GM10847 (cell line): ENCODE data around the gene SETBP1.

Experiments used
- POLR2A ChIP-seq: IDR thresholded peaks from 2 replicates; pipeline ENCODE4 v1.6.1; 2011; ENCODE audit not compliant: insufficient read length; ENCODE audit errors: extremely low read depth

Gene SETBP1

DNA sequence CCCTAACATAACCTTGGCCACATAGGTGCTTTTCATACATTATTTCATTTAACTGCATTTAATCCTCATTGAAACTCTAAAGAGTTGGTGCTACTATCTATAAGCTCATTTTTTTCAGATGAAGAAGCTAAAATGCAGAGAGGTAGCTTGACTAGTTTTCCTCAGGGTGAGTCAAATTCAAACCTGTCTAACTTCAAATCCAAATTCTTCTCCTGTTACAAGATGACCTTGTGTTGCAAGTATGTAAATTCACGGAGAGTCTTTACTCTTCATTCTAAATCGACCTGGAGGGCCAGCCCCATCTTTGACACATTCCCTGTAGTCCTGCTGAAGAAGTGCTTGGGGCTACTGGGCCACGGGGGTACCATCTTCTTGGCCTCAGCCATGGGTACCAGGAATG lies 8.2 kb upstream of the SETBP1 start:
- TF ChIP-seq POLR2A, result no peak

DNA sequence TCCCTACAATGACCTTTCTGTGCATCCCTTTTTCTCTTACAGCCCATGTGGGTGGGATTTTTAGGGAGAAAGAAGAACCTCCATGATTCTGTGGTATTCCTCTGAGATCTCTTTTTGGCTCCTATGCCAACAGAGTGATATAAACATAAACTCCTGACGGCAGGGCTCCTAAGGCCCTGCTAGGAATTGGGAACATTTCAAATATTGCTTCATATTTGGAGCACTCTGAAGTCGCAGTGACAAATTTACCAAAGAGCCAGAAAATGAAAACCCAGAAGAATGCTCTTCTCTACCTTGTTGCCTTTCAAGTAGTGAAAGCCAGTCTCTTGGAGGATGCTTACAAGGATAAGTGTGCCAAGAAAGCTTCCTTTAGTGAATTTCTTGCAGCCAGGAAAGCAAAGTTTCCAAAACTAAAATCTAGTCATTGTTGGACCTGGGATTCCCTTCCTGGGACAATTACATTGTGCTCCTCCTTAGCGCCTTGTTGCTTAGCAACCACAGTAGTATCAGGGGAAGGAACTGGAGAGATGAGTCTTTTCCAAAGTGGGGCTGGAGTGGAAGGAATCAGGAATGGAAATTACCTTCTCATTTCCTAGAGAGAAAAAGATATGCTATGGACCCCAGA lies 7.3 kb upstream of the SETBP1 start:
- TF ChIP-seq POLR2A, result no peak

DNA sequence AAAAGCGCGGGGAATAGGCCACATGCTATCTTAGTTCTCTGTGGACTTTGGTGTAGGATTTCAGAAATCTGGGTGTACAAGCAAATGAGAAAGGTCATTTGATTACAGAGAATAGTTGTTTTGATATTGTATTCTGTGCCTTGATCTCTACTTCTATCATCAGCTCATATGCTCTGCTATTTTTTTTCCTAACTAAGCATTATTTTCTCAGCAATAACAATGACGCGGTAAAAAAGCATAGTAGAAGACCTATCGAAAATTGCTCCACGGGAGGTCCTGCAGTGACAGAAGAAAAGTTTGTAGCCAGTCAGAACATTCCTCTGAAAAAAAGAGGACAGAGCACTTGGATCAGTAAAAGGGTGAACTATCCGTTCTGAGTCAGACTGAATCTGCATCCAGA lies 2.8 kb upstream of the SETBP1 start:
- TF ChIP-seq POLR2A, result no peak

DNA sequence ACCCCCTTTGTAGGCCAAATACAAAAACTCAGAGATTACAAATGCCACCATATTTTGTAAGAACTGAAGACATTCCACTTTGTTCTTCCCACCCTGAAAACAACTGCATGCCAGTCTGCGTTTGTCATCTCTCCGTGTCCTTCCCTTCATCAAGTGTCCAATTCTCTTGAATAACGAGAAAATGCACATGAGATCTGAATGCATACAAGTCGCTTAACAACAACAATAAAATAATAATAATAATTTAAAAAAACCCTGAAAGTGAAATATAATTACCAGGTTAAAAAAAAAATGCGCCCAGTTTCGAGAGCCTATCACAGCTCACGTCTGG lies 2.0 kb upstream of the SETBP1 start:
- no peak for TF ChIP-seq POLR2A

DNA sequence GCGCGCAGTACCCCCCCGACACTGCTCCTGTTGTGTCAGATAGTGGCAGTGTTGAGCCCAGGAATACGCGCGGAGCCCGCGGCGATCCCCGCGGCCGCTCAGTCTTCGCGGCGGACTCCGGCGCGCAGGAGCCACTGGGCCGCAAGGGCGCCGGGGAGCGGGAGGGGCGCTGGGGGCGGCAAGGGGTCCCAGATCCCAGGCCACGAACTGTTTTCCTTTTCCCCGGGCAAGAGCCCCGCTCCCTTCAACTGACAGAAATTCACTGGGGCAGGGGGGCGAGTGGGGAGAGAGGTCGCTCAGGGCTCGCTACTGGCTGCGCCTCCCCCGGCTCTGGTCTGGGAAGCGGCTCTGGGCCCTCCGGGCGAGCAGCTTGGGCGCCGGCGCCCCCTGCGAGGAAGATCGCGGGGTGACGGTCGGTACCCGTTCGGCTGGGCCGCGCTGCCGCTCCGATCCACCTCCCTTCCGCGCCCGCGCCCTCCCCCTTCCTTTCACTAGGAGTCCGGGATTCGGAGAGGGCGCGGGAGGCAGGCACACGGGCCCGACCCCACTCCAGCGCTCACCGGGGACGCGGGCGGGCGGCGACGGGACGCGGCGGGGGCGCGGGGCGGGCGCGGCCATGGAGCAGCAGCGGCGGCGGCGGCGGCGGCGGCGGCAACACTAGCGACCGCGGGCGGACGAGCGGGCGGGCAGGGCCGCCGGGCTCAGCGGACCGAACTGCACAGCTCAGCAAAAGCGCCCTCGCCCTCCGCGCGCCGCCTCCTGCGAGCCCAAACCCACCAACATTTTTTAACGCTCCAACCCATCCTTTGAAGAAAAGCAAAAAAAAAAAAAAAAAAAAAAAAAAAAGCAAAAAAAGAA lies 1.4 kb upstream of the SETBP1 start:
- TF ChIP-seq POLR2A, result peak; percentile 19

DNA sequence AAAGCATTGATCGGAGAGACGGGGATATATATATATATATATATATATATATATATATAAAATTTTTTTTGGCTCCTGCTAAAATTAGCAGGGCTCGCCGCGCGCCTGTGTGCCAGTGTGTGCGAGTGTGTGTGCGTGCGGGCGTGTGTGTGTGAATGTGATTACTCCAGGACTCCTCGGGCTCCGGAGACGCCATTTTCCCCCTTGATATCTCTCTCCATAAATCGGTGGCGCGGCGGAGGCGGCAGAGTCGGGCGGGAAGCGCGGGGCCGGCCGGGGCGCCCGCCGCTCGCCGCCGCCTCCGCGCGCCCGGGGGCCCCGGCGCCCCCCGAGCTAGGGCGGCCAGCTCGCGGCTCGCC lies 795 bp upstream of the SETBP1 start:
- no peak for TF ChIP-seq POLR2A

DNA sequence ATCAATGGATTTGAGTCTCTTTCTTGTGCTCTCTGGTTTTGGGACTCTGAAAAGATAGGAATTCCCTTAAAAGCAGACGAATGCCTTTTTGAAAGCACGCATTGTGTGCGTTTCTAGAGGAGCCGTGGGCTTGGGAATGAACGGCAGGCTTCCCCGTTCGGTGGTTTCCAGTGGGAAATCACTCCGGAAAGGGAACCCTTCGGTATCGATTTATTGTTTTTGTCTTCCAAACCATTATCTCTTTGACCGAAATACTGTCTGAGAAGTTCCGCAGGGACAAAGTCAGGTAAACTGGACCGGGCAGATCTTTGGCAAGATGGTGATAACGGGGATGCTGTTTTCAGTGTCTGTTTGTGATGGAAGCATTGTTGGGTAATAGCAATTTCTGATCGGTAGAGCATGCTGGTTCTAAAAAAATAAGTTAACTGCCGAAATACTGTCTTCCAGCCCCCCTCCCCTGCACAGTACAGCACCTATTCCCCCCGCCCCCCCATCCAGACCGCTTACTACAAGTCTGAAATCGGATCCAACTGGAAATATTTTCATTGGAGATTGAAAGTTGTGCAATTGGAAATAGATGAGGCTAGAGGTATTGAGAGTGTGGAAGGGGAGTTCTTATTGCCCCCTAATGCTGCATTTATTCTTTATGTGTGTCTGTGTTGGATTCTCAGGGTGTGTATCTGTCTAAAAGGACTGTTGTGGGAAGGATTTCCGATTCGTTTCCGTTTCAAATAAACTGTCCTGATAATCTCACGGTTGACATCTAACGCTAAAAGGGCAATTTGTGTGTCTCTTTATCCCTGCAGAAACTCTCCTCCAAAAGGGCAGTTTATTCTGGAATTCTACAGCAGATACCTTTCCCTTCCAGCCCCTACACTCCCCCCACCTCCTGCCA lies 635 bp downstream of the SETBP1 start:
- no peak for TF ChIP-seq POLR2A

DNA sequence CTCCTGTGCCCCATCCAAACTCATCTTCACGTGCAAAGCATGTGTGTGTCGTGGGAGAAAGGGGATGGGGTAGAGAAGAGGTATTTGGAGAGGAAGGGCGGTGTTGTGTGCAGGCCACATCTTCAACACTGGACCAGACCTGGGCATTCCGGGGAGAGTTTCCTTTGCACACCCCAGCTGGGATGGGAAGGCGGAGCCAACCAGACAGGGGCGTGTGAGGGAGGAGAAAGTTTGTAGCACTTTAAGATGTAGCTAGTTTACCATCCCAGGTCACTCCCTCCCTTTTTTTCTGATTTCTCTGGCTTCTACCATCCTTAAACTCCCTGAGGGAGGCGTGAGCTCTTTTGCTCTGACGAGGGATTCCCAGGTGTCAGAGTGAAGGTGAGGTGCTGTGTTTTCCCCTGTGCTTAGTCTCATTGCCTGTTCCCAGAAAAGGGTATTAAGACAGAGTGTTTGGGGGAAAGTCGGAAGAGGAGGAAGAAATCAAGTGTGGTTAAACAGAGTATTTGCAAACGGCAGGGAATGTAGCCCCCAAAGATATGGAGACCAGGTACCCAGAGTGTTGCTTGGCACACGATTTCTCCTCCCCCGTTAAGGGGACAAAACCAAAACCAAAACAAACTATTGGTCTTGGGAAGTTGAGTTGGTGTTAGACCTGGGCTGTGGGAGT lies 1.6 kb downstream of the SETBP1 start:
- TF ChIP-seq POLR2A, result no peak

DNA sequence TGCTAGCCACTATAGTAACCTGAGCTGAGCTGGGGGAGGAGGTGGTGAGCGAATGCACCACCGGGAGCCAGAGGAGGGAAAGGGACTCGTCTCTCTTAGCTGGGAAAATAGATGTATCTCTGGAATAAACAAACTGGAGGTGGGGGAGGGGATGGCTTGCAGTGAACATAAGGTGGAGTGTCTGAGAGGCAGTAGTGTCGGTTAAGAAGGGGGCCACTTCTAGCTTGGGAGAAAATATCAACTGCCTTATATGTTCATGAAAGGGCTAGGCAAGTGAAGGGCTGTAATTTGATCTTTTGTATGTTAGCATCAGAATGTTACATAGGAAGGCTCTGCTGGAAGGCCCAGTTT lies 2.2 kb downstream of the SETBP1 start:
- TF ChIP-seq POLR2A, result no peak

DNA sequence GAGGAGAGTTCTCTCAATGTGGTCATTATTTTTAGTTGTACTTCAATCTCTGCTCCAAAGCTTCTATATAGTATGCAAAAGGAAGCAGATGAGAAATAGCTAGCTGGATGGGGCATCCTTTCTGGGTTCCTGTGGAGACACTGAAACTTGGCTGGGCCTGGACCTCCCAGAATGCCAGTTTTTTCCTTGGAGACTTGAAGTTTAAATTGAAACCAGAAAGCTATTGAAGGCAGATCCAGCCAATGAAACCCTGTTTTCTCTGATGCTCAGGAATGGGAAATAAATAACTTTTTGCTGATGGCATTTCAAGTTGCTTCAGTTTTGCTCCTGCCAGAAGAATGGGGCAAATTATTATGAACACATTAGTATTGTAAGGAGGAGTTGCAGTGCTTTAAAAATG lies 2.9 kb downstream of the SETBP1 start:
- no peak for TF ChIP-seq POLR2A

DNA sequence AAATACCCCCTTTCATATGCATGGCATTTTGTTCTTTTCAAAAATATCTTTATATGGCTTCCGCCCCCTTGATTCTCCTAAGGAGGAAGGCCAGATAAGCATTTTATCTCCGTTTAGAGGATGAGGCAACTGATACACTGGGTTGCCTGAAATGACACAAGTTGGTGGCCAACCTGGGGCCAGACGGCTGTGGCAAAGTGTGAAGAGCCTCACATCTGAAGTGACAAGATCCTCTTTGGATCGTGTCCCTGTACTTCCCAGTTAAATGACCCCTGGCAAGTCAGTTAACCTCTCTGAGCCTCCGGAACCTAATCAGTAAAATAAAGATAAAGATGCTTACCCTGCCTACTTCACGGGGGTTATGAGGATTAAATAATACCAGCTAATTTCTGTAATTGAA lies 4.6 kb downstream of the SETBP1 start:
- no peak for TF ChIP-seq POLR2A

DNA sequence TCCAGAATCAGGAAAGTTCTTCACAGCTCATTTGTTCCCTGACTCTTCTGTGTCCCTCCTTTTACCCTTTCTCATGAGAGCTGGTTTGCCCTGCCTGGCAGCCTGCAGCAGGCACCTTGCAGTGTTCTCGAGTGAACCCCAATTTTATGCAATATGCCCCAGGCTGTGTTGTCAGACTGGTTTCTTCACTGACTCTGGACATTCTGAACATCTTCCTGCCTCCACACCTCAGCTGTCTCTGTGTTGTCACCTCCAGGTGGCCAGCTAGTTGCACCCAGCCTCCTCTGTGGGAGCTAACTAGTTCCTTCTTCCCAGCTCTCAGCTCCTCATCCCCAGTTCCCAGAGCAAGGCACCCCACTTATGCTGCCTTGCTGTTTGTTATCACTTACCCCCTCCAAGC lies 5.5 kb downstream of the SETBP1 start:
- no peak for TF ChIP-seq POLR2A

DNA sequence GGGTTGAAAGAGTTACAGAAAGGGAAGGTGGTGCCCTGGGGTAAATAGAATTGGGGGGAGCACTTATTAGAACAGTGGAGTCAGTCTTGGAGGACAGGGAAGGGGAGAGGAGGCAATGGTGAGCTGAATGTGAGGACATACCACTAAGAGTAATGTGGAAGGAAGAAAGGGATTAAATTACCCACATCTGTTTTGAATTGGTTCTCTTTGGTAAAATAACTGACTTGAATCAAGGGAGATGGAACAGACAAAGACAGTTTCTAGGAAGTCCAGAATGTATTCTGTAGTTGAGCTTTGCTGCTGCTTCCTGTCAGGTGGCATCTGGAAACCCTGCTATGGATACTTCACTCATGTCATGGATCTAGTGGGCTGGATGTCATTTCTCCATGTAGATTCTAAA lies 6.7 kb downstream of the SETBP1 start:
- TF ChIP-seq POLR2A, result no peak

DNA sequence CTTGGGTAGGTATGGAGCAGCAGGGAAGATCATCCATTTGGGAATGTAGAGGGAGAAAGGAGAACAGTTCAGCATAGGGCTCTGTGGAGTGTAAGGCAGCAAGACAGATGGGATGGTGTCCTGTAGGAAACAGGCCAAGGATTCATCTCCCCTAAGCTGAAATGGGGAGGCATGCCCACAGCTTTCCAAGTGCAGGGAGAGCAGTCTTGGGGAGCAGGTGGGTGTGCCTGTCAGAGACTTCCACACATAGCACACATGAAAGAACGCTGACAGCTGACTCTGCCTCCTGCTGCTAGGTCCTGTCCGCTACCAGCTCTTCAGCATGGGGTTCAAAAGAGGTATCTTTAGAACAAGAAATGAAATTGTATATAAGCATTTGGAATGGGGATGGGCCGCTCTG lies 9.0 kb downstream of the SETBP1 start:
- no peak for TF ChIP-seq POLR2A

DNA sequence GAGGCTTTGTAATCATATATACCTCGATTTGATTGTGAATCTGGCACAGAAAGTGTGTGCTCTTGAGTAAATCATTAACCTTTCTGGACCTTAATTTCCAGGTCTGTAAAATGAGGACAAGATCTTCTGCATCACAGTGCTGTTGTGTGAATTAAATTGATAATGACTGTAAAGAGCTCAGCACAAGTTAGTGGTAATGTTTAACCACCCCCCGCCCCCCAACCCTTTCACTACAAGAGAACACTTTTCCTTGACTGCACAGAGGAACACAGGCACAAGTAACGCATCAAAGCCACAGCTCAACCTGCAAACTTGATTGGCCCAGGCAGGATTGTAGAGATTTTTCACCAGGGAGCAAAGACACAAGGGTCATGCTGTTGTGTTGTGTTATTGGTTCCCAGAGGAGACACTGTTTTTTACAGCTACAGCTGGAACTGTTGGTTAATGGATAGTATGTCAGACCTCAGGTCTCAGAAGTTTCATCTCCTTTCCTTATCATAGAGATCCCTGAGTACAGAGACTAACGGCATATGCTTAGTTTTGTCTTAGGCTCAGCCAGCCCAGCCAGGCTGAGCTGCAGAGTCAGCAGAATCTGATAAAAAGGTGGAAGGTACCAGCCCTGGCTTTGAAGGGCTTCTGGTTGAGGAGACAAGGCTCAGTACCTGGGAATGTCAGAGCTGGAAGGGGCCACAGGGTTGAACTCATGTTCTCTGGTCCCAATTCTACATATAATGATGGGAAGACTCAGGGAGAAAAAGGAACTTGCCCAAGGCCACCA lies 10.6 kb downstream of the SETBP1 start:
- TF ChIP-seq POLR2A, result no peak
